ENCODE data around the gene TPRA1. TPM values are rescaled to one million over a fixed set of nuclear protein-coding genes. Genes with fewer than 3 reads are reported as not detected.

Gene TPRA1
- total RNA-seq, 1 experiment from 2014 or later, result 20.0 TPM

DNA sequence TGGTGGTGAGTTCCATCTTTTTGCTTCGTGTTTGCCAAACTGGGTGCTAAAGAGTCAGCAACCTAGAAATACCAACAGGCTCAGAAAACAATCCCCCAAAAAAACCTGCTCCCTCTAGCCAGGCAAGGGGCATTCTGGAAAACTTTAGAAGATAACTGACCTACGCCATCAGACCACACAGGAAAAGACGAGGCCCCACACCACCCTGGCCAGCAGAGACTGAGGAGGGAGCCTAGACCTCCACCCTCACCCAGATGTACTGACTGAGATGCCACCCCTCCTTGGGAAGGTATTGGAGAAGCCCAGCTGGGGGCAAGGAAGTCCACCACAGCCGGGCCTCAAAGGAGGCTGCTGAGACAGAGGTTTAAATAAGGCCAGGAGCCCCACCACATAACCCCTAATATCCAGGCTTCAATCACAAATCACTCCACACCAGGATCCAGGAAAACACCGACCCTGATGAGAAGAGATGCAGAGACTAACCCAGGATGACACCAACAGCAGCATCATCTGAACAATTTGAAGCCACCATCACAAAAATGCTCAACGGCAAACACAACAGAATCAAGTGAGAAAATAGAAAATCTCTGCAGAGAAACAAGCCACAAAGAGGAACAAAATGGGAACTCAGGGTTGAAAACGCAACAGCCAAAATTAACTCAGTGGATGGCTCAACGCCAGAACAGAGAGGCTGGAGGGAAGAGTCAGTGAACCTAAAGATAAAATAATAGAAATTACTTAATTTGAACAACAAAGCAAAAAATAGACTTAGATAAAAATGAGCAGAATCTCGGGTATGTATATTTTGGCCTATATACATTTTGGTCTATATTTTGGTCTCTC, 61.0 kb downstream of the TPRA1 start:
- no peak overlapping the region for H3K56ac ChIP-seq (ENCODE audit: insufficient read length, low read depth, low read length)
- Mint-ChIP-seq H3K27me3 (ENCODE audit: low read depth) (peaks cover 8% of the 10 kb centered on the region), H3K27ac (no peak overlapping the region), H3K4me3 (no peak overlapping the region), H3K9me3 (peaks cover 0 to 5% of the 10 kb centered on the region in 2 experiments; a peak in 1 of 5 replicates), H3K4me1 (0 out of 4 replicates have a peak, but pooled peaks cover 0 to 2% of the 10 kb centered on the region in 2 experiments), H3K36me3 (ENCODE audit: insufficient read depth in 1 of 3, low read depth in 3 of 3) (peaks cover 0 to 5% (median 2%) of the 10 kb centered on the region in 3 experiments; a peak in 1 of 7 replicates)
- TF ChIP-seq, protein P1, sequence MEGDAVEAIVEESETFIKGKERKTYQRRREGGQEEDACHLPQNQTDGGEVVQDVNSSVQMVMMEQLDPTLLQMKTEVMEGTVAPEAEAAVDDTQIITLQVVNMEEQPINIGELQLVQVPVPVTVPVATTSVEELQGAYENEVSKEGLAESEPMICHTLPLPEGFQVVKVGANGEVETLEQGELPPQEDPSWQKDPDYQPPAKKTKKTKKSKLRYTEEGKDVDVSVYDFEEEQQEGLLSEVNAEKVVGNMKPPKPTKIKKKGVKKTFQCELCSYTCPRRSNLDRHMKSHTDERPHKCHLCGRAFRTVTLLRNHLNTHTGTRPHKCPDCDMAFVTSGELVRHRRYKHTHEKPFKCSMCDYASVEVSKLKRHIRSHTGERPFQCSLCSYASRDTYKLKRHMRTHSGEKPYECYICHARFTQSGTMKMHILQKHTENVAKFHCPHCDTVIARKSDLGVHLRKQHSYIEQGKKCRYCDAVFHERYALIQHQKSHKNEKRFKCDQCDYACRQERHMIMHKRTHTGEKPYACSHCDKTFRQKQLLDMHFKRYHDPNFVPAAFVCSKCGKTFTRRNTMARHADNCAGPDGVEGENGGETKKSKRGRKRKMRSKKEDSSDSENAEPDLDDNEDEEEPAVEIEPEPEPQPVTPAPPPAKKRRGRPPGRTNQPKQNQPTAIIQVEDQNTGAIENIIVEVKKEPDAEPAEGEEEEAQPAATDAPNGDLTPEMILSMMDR (conservative IDR thresholded peaks at IDR 0.05), result no peak
- H3K18ac ChIP-seq (ENCODE audit: insufficient read length, low read depth, low read length), result no peak overlapping the region
- no peaks in the 10 kb centered on the region for H3K27me3 ChIP-seq (ENCODE audit: insufficient read depth, low read length)
- H2BK12ac ChIP-seq (ENCODE audit: insufficient read length, low read depth, low read length), result no peak overlapping the region
- no peak overlapping the region for H2AFZ ChIP-seq (ENCODE audit: low read length)
- H3K23me2 ChIP-seq (ENCODE audit: insufficient read length, low read depth, low read length, poor library complexity, severe bottlenecking), result no peaks in the 10 kb centered on the region
- H3K23ac ChIP-seq (ENCODE audit: insufficient read length, low read depth, low read length), result no peak overlapping the region
- H4K8ac ChIP-seq (replicated peaks; ENCODE audit: insufficient read length, low read depth, low read length), result no peak overlapping the region
- H3T11ph ChIP-seq (ENCODE audit: low read length), result no peak overlapping the region
- H4K20me1 ChIP-seq (ENCODE audit: control insufficient read depth, insufficient read depth, insufficient read length), result no peaks in the 10 kb centered on the region
- no peaks in the 10 kb centered on the region for H3K4me1 ChIP-seq (ENCODE audit: insufficient read depth, low read length)
- no peak overlapping the region for H2BK20ac ChIP-seq (ENCODE audit: low read depth, low read length, poor library complexity, severe bottlenecking)
- H2BK120ac ChIP-seq (ENCODE audit: low read depth, low read length, poor library complexity, severe bottlenecking), result no peak overlapping the region
- H3K9me3 ChIP-seq (ENCODE audit: control insufficient read depth, low read depth, low read length), result no peaks in the 10 kb centered on the region
- H3K4me2 ChIP-seq (ENCODE audit: insufficient read depth, insufficient read length, low read length), result no peak overlapping the region
- no peak overlapping the region for H3K27ac ChIP-seq (ENCODE audit: insufficient read length, low read depth, low read length)
- H4K91ac ChIP-seq (ENCODE audit: insufficient read length, low read depth, low read length), result no peak overlapping the region
- no peaks in the 10 kb centered on the region for H3K79me2 ChIP-seq (ENCODE audit: insufficient read depth, low read length)
- H3K14ac ChIP-seq (ENCODE audit: insufficient read depth, low read length), result no peak overlapping the region
- no peaks in the 10 kb centered on the region for H3K79me1 ChIP-seq (ENCODE audit: insufficient read depth, low read depth, low read length, poor library complexity, severe bottlenecking)
- no peak overlapping the region for H2BK5ac ChIP-seq (ENCODE audit: insufficient read length, low read length)
- H3K4ac ChIP-seq (ENCODE audit: low read depth, low read length), result no peak overlapping the region
- no peak for DNase-seq
- no peak overlapping the region for H3K9ac ChIP-seq (ENCODE audit: extremely low read depth, insufficient read length, low read length)
- no peak overlapping the region for H4K5ac ChIP-seq (ENCODE audit: insufficient read length, low read depth, low read length)
- H2BK15ac ChIP-seq (ENCODE audit: low read depth, low read length), result no peak overlapping the region
- no CpG with 5 or more reads among the region's 9 CpGs for WGBS (ENCODE audit: extremely low coverage, insufficient read length, low lambda C conversion rate)
- H2AK5ac ChIP-seq (ENCODE audit: insufficient read length, low read length), result no peak overlapping the region

All from H9 (cell line).